Endothelial cell of umbilical vein (primary cell): Measurements from ENCODE around the gene NALF2. TPM values are rescaled to one million over a fixed set of nuclear protein-coding genes. Genes with fewer than 3 reads are reported as not detected.

Experiments used
- BruUV-seq: library from RNA; stranded (reverse); fragments of 400-500 nt; replicated peaks from 2 replicates; lab custom pipeline; 2021; lab: Mats Ljungman, UMichigan
- CTCF ChIA-PET: fragments of 300-600, 350-600 bp; sonication (Branson Sonifier 250); formaldehyde crosslinking; loops from one replicate; lab custom pipeline; 2021; ENCODE audit warnings: antibody characterized with exemption, inconsistent platforms; lab: Charles Lee
- POLR2A ChIA-PET: fragments of 300-600, 350-600 bp; sonication (Branson Sonifier 250); formaldehyde crosslinking; loops from one replicate; lab custom pipeline; 2021; ENCODE audit warnings: antibody characterized with exemption, inconsistent platforms; lab: Charles Lee
- DNase-seq: peaks from one replicate; pipeline ENCODE4 v3.0.0-alpha.2; 2011; ENCODE audit warnings: low read depth, low spot score
- FAIRE-seq: peaks from 2 replicates; lab custom pipeline; 2011; peaks lifted over from hg19 to GRCh38; lab: Jason Lieb, UNC
- H2AFZ ChIP-seq: 2 replicates; pipeline ENCODE4 v1.6.0; 2012; ENCODE audit warnings: low read depth, low read length, control low read depth, inconsistent platforms
- H3K27ac ChIP-seq: 2 replicates; pipeline ENCODE4 v1.5.1; 2011; ENCODE audit warnings: low read depth, mild to moderate bottlenecking, control low read depth, low read length, moderate library complexity; ENCODE audit not compliant: insufficient read depth
- H3K27me3 ChIP-seq, 2 experiments: 2 replicates each; pipeline versions ENCODE4 v1.6.0 to v1.6.1; 2011; ENCODE audit warnings: low read length in 2 of 2, mixed read lengths in 1 of 2; ENCODE audit not compliant: control insufficient read depth in 2 of 2, insufficient read depth in 2 of 2
- H3K36me3 ChIP-seq, 2 experiments: 2 replicates in 1 of 2; 3 replicates in 1 of 2; pipeline ENCODE4 v1.5.1; 2011; ENCODE audit warnings: low read length in 2 of 2, mild to moderate bottlenecking in 1 of 2, moderate library complexity in 1 of 2; ENCODE audit not compliant: control insufficient read depth in 2 of 2, insufficient read depth in 2 of 2; ENCODE audit errors: extremely low read depth in 1 of 2
- H3K4me1 ChIP-seq: 3 replicates; pipeline ENCODE4 v1.5.1; 2011; ENCODE audit warnings: mild to moderate bottlenecking, low read length; ENCODE audit not compliant: control insufficient read depth, insufficient read depth; ENCODE audit errors: extremely low read depth
- H3K4me2 ChIP-seq: 2 replicates; pipeline ENCODE4 v1.6.1; 2011; ENCODE audit warnings: low read length, control low read depth, mixed read lengths; ENCODE audit not compliant: insufficient read depth
- H3K4me3 ChIP-seq, 3 experiments: fragments of 200-600 bp in 1 of 3; sonication (generic), shearing (Covaris generic) in 1 of 3; replicated peaks in 1 of 3; 2 replicates each; pipeline ENCODE4 v1.5.1; 2011 to 2016; ENCODE audit warnings: control low read depth in 3 of 3, low read length in 3 of 3, mild to moderate bottlenecking in 2 of 3, inconsistent platforms in 1 of 3, low read depth in 1 of 3, moderate library complexity in 1 of 3; ENCODE audit not compliant: insufficient read depth in 1 of 3
- H3K79me2 ChIP-seq: 2 replicates; pipeline ENCODE4 v1.6.0; 2012; ENCODE audit warnings: low read length, inconsistent platforms; ENCODE audit not compliant: control insufficient read depth, insufficient read depth
- H3K9ac ChIP-seq: replicated peaks from 2 replicates; pipeline ENCODE3; 2011; ENCODE audit warnings: low read length, control low read depth; ENCODE audit not compliant: insufficient read depth; ENCODE audit errors: extremely low read depth
- H3K9me1 ChIP-seq: replicated peaks from 3 replicates; pipeline ENCODE4 v1.6.0; 2011; ENCODE audit warnings: mild to moderate bottlenecking, low read length; ENCODE audit not compliant: control insufficient read depth, insufficient read depth; ENCODE audit errors: extremely low read depth
- H3K9me3 ChIP-seq: replicated peaks from 2 replicates; pipeline ENCODE4 v1.5.1; 2012; ENCODE audit warnings: low read length, inconsistent platforms; ENCODE audit not compliant: control insufficient read depth, insufficient read depth
- H4K20me1 ChIP-seq: replicated peaks from 2 replicates; pipeline ENCODE3; 2011; ENCODE audit warnings: mild to moderate bottlenecking, low read length; ENCODE audit not compliant: control insufficient read depth, insufficient read depth; ENCODE audit errors: extremely low read depth
- EZH2 ChIP-seq: IDR thresholded peaks from 2 replicates; pipeline ENCODE4 v1.6.1; 2012; ENCODE audit warnings: borderline replicate concordance, low read depth, mild to moderate bottlenecking, moderate library complexity, low read length, inconsistent platforms; ENCODE audit not compliant: severe bottlenecking
- GATA2 ChIP-seq: IDR thresholded peaks from 2 replicates; pipeline ENCODE4 v1.7.0; 2011; ENCODE audit warnings: low read depth, mild to moderate bottlenecking, moderate library complexity, mixed read lengths, low read length; ENCODE audit not compliant: insufficient read length, insufficient read depth
- JUN ChIP-seq: IDR thresholded peaks from 2 replicates; pipeline ENCODE4 v1.6.1; 2011; ENCODE audit warnings: borderline replicate concordance, low read depth; ENCODE audit not compliant: insufficient read length, insufficient read depth
- MAX ChIP-seq: IDR thresholded peaks from 2 replicates; pipeline ENCODE4 v1.6.1; 2011; ENCODE audit not compliant: insufficient read depth, insufficient read length
- MYC ChIP-seq: IDR thresholded peaks from one replicate; pipeline ENCODE4 v1.6.1; 2011; ENCODE audit warnings: mild to moderate bottlenecking, low read depth, low read length
- POLR2AphosphoS5 ChIP-seq: IDR thresholded peaks from 2 replicates; pipeline ENCODE4 v1.6.1; 2012; ENCODE audit warnings: low read depth, mild to moderate bottlenecking, control low read depth, low read length, moderate library complexity; ENCODE audit not compliant: insufficient read depth
- dilution Hi-C: fragments of 300-500 bp; cut with MboI; formaldehyde crosslinking; loops from one replicate; pipeline ENCODE4 v1.15.0; 2019; ENCODE audit warnings: low sequenced_read_pairs; ENCODE audit not compliant: extremely low pct_ligation_motif_present
- intact Hi-C: fragments of 100-400 bp; cut with micrococcal nuclease; formaldehyde crosslinking; loops from one replicate; pipeline ENCODE4 v1.10.0; 2022
- polyA plus RNA-seq, 4 experiments: library from polyadenylated mRNA; depleted of rRNA in 3 of 4; stranded (reverse) in 3 of 4; unstranded in 1 of 4; fragments of >200 nt; gene quantifications; 2 replicates each; pipeline versions ENCODE4 v1.2.1 to v1.2.3, GENCODE V29; 2011 to 2012; ENCODE audit warnings: missing spikeins in 1 of 4
- total RNA-seq: library from RNA; stranded (reverse); gene quantifications from 2 replicates; pipeline ENCODE4 v1.2.3, GENCODE V29; 2021
- TF ChIP-seq, protein P1 (sequence below), 2 donors: IDR thresholded peaks; 1 replicate in 1 of 2; 2 replicates in 1 of 2; pipeline ENCODE4 v1.5.1; 2011; ENCODE audit warnings: low read length in 2 of 2, mild to moderate bottlenecking in 2 of 2, moderate library complexity in 2 of 2, control low read depth in 1 of 2, inconsistent platforms in 1 of 2, low read depth in 1 of 2; ENCODE audit not compliant: insufficient read depth in 1 of 2; ENCODE audit errors: extremely low read depth in 1 of 2

The NALF2 gene
- total and polyA plus RNA-seq, 2 donors (not counting 3 experiments of a cell fraction or from before 2014, with no cell fraction given), result not detected

DNA sequence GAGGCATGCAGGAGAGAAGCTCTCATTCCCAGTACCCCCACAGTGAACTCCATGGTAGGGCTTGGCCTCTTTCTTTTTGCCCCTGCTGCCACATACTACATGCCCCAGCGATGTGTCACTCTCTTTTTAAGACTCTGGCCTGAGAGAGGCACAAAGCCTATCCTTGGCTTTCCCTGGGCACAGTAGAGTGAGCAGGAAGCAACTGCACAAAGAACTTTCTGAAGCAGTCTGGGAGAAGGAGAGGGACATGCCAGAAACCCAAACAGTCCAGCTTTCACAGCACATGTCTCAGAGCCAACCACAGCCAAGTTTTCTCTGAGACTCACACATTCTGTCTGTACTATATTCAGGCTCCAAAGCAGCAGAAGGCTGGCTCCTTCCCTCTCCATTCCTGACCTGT is 7.9 kb upstream of the NALF2 start:
- Histone ChIP-seq H2AFZ (no peak overlapping the region), H3K4me3 (no peak overlapping the region), H3K79me2 (no peaks in the 10 kb centered on the region), H3K9ac (no peak overlapping the region), H3K36me3 (no peaks in the 10 kb centered on the region), H3K27ac (no peak overlapping the region), H4K20me1 (no peaks in the 10 kb centered on the region), H3K9me3 (no peaks in the 10 kb centered on the region), H3K4me2 (no peak overlapping the region), H3K9me1 (no peaks in the 10 kb centered on the region), H3K27me3 (no peaks in the 10 kb centered on the region), H3K4me1 (no peaks in the 10 kb centered on the region)
- FAIRE-seq (no peak), DNase-seq (no peak)
- TF ChIP-seq MYC (no peak), EZH2 (no peak), JUN (no peak), POLR2AphosphoS5 (no peak), GATA2 (no peak), MAX (no peak)
- TF ChIP-seq, protein P1, sequence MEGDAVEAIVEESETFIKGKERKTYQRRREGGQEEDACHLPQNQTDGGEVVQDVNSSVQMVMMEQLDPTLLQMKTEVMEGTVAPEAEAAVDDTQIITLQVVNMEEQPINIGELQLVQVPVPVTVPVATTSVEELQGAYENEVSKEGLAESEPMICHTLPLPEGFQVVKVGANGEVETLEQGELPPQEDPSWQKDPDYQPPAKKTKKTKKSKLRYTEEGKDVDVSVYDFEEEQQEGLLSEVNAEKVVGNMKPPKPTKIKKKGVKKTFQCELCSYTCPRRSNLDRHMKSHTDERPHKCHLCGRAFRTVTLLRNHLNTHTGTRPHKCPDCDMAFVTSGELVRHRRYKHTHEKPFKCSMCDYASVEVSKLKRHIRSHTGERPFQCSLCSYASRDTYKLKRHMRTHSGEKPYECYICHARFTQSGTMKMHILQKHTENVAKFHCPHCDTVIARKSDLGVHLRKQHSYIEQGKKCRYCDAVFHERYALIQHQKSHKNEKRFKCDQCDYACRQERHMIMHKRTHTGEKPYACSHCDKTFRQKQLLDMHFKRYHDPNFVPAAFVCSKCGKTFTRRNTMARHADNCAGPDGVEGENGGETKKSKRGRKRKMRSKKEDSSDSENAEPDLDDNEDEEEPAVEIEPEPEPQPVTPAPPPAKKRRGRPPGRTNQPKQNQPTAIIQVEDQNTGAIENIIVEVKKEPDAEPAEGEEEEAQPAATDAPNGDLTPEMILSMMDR (IDR thresholded peaks at IDR 0.05; ENCODE audit: extremely low read depth in 1 of 2, insufficient read depth in 1 of 2, low read depth in 1 of 2, low read length in 2 of 2), result no peak
- intact Hi-C loops, result no loop called here
- dilution Hi-C loops, result no loop called here
- ChIA-PET CTCF (no interaction called here), POLR2A (no interaction called here)
- no TSS peak for BruUV-seq
